Neuron (in vitro differentiated cells): ENCODE measurements around the gene INPP4A.

Source experiments
- H2AFZ ChIP-seq: one replicate; pipeline ENCODE4 v1.6.1; 2013; ENCODE audit warnings: low read depth, mild to moderate bottlenecking, inconsistent platforms, low read length, moderate library complexity
- H3K27me3 ChIP-seq: one replicate; pipeline ENCODE4 v1.6.1; 2013; ENCODE audit warnings: low read length; ENCODE audit not compliant: insufficient read depth
- H3K36me3 ChIP-seq: one replicate; pipeline ENCODE4 v1.6.1; 2013; ENCODE audit warnings: low read length; ENCODE audit not compliant: insufficient read depth
- H3K4me1 ChIP-seq: one replicate; pipeline ENCODE4 v1.6.1; 2013; ENCODE audit warnings: low read length; ENCODE audit not compliant: insufficient read depth
- H3K4me3 ChIP-seq: 2 replicates; pipeline ENCODE4 v1.5.1; 2013; ENCODE audit warnings: mild to moderate bottlenecking, low read length, moderate library complexity
- H3K9me3 ChIP-seq: one replicate; pipeline ENCODE4 v1.6.1; 2013; ENCODE audit warnings: low read length

The INPP4A gene

GRCh38 chr2:98533547-98533946, 88.9 kb downstream of the INPP4A start:
- no peaks in the 10 kb centered on the region for H3K27me3 ChIP-seq
- H3K9me3 ChIP-seq = no peaks in the 10 kb centered on the region
- H3K4me3 ChIP-seq = no peak overlapping the region
- peaks cover 22% of the 10 kb centered on the region for H3K4me1 ChIP-seq
- H2AFZ ChIP-seq = no peak overlapping the region
- H3K36me3 ChIP-seq = peaks cover 10% of the 10 kb centered on the region

GRCh38 chr2:98534761-98535160, 90.1 kb downstream of the INPP4A start:
- Histone ChIP-seq H3K4me1 (peaks cover 22% of the 10 kb centered on the region), H3K36me3 (peaks cover 22% of the 10 kb centered on the region), H2AFZ (no peak overlapping the region), H3K4me3 (no peak overlapping the region), H3K27me3 (no peaks in the 10 kb centered on the region), H3K9me3 (no peaks in the 10 kb centered on the region)

GRCh38 chr2:98535971-98536677, 91.5 kb downstream of the INPP4A start:
- Histone ChIP-seq H3K4me3 (no peak overlapping the region), H3K9me3 (no peaks in the 10 kb centered on the region), H3K27me3 (no peaks in the 10 kb centered on the region), H3K36me3 (peaks cover 28% of the 10 kb centered on the region), H3K4me1 (peaks cover 22% of the 10 kb centered on the region), H2AFZ (no peak overlapping the region)

- Histone ChIP-seq H3K36me3 (peaks cover 33% of the 10 kb centered on the region), H3K27me3 (no peaks in the 10 kb centered on the region), H3K9me3 (no peaks in the 10 kb centered on the region), H2AFZ (no peak overlapping the region), H3K4me1 (peaks cover 22% of the 10 kb centered on the region), H3K4me3 (no peak overlapping the region)
Measured at GRCh38 chr2:98537390-98538126, 92.9 kb downstream of the INPP4A start.

- Histone ChIP-seq H3K4me1 (peaks cover 22% of the 10 kb centered on the region), H3K4me3 (no peak overlapping the region), H3K36me3 (peaks cover 37% of the 10 kb centered on the region), H3K27me3 (no peaks in the 10 kb centered on the region), H3K9me3 (no peaks in the 10 kb centered on the region), H2AFZ (no peak overlapping the region)
Measured at GRCh38 chr2:98538280-98539041, 93.8 kb downstream of the INPP4A start.

- no peaks in the 10 kb centered on the region for H3K27me3 ChIP-seq
- no peak overlapping the region for H2AFZ ChIP-seq
- peaks cover 43% of the 10 kb centered on the region for H3K36me3 ChIP-seq
- peaks cover 22% of the 10 kb centered on the region for H3K4me1 ChIP-seq
- H3K4me3 ChIP-seq = no peak overlapping the region
- no peaks in the 10 kb centered on the region for H3K9me3 ChIP-seq
Measured at GRCh38 chr2:98539056-98539735, 94.5 kb downstream of the INPP4A start.

- Histone ChIP-seq H2AFZ (no peak overlapping the region), H3K4me3 (no peak overlapping the region), H3K36me3 (peaks cover 55% of the 10 kb centered on the region), H3K4me1 (peaks cover 22% of the 10 kb centered on the region), H3K27me3 (no peaks in the 10 kb centered on the region), H3K9me3 (no peaks in the 10 kb centered on the region)
Measured at GRCh38 chr2:98540536-98540935, 95.9 kb downstream of the INPP4A start.

- Histone ChIP-seq H3K9me3 (no peaks in the 10 kb centered on the region), H2AFZ (no peak overlapping the region), H3K27me3 (no peaks in the 10 kb centered on the region), H3K4me3 (no peak overlapping the region), H3K36me3 (peaks cover 58% of the 10 kb centered on the region), H3K4me1 (peaks cover 15% of the 10 kb centered on the region)
Measured at GRCh38 chr2:98541489-98541888, 96.8 kb downstream of the INPP4A start.

- peaks cover 62% of the 10 kb centered on the region for H3K36me3 ChIP-seq
- H3K9me3 ChIP-seq = no peaks in the 10 kb centered on the region
Measured at GRCh38 chr2:98541906-98542305, 97.2 kb downstream of the INPP4A start.

GRCh38 chr2:98543214-98543613, 98.6 kb downstream of the INPP4A start:
- H3K27me3 ChIP-seq = no peaks in the 10 kb centered on the region
- no peak overlapping the region for H3K4me3 ChIP-seq
- peaks cover 69% of the 10 kb centered on the region for H3K36me3 ChIP-seq
- no peaks in the 10 kb centered on the region for H3K4me1 ChIP-seq
- H2AFZ ChIP-seq = no peak overlapping the region
- no peaks in the 10 kb centered on the region for H3K9me3 ChIP-seq

More at GRCh38 chr2:98541906-98542305, 97.2 kb downstream of the INPP4A start:
- Histone ChIP-seq H3K27me3 (no peaks in the 10 kb centered on the region), H3K4me1 (peaks cover 13% of the 10 kb centered on the region), H3K4me3 (no peak overlapping the region), H2AFZ (no peak overlapping the region)

GRCh38 chr2:98543842-98544241, 99.2 kb downstream of the INPP4A start:
- Histone ChIP-seq H3K9me3 (no peaks in the 10 kb centered on the region), H3K36me3 (peaks cover 64% of the 10 kb centered on the region), H3K27me3 (no peaks in the 10 kb centered on the region), H3K4me1 (no peaks in the 10 kb centered on the region), H3K4me3 (no peak overlapping the region), H2AFZ (no peak overlapping the region)

GRCh38 chr2:98545591-98545990, 100.9 kb downstream of the INPP4A start:
- H3K36me3 ChIP-seq = peaks cover 52% of the 10 kb centered on the region
- no peaks in the 10 kb centered on the region for H3K9me3 ChIP-seq
- H3K4me1 ChIP-seq = no peaks in the 10 kb centered on the region
- no peak overlapping the region for H3K4me3 ChIP-seq
- no peaks in the 10 kb centered on the region for H3K27me3 ChIP-seq
- H2AFZ ChIP-seq = no peak overlapping the region
